Lower leg skin (tissue), 4 donors: ENCODE data around the gene MSMP. TPM values are rescaled to one million over a fixed set of nuclear protein-coding genes. Genes with fewer than 3 reads are reported as not detected.

Experiments used
- DNase-seq, 2 donors: peaks; one replicate each; pipeline ENCODE4 v3.0.0-alpha.2; 2019; ENCODE audit warnings: low spot score in 2 of 2
- H3K4me3 ChIP-seq: fragments of 200-600 bp; sonication (generic); 2 replicates; pipeline ENCODE4 v1.5.1; 2017; ENCODE audit warnings: mild to moderate bottlenecking, low read depth; ENCODE audit not compliant: poor library complexity, severe bottlenecking
- CTCF ChIP-seq, 3 donors: fragments of 450-650 bp; IDR thresholded peaks; one replicate each; pipeline ENCODE4 v1.5.1; 2016; ENCODE audit warnings: antibody characterized with exemption in 3 of 3, mild to moderate bottlenecking in 3 of 3, moderate library complexity in 2 of 3
- POLR2A ChIP-seq, 2 donors: fragments of 450-650 bp; IDR thresholded peaks; one replicate each; pipeline ENCODE4 v1.6.1; 2016 to 2017; ENCODE audit warnings: antibody characterized with exemption in 2 of 2, mild to moderate bottlenecking in 1 of 2, moderate library complexity in 1 of 2
- WGBS, 2 donors: methylation state at CpG; one replicate each; pipeline ENCODE4 v1.1.5; 2018; 5-methylcytosine and 5-hydroxymethylcytosine counted together
- intact Hi-C: fragments of 100-400 bp; cut with DNase I; formaldehyde crosslinking; loops from one replicate; pipeline ENCODE4 v1.15.0; 2023; ENCODE audit warnings: low total_unique reads
- total RNA-seq, 4 donors: library from RNA; depleted of rRNA; stranded (reverse); fragments of >200 nt; gene quantifications; one replicate each; pipeline ENCODE4 v1.1.0, GENCODE V29; 2016

Gene MSMP
- total RNA-seq, 4 donors from 2014 or later = 0.55 to 2.8 TPM; not detected in 2

DNA sequence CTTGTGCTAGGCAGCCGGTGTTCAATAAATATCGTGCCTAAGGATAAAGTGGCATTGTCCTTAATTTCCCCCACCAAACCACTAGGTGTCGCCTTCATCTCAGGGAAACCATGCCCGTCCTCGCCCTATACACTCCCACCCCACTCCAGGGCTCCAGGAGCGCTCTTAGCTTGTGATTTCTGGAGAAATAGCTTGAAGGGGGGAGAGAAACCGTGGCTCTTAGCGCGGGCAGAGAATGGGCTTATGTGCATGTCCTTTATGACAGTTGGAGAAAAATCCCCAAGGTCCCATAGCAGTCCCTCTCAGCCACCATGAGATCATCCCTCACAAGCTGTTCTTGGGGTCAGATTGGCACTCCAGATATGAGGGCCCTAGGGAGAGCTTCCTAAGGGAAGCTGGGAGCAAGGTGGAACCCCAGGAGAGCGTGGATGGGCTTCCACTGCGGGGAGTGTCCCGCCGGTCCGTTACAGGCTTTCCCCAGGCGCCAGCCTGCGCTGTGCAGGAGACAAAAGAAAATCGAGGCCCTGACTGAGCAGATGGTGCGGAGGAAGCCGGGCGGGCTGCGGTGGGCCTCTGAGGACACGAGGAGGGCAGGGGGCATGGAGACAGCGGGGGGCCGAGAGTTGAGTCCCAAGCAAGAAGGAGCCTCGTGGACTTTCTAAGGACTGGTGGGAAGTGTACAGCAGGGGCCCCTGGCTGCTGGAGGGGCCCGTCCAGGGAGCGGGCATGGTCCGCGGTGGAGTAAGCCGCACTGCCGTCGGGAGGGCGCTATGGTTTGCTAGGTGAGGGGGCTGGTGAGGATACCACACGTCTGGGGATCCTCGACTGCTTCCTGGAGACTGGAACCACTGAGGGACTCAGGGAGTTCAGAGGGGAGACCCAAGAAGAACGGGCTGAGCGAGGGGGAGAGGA, 36.6 kb upstream of the MSMP start:
- WGBS, 2 donors = 33 to 37% methylated on average over 37 of the region's 37 CpGs
- intact Hi-C loops = loop anchor here (5.0 kb wide), 2 partner anchors 92 to 157 kb away; no protein-coding TSS in a partner anchor
- DNase-seq = peak; percentile 65 to 93
- no peak overlapping the region for H3K4me3 ChIP-seq
- TF ChIP-seq POLR2A (IDR thresholded peaks at IDR 0.05) = no peak
- TF ChIP-seq CTCF (IDR thresholded peaks at IDR 0.05) = peak in 1 of 3 donors; percentile 68

- TF ChIP-seq POLR2A (IDR thresholded peaks at IDR 0.05) (no peak), CTCF (IDR thresholded peaks at IDR 0.05) (no peak)
- no peak for DNase-seq
- H3K4me3 ChIP-seq = no peak overlapping the region
- intact Hi-C loops = loop anchor here (5.0 kb wide), 2 partner anchors 92 to 157 kb away; no protein-coding TSS in a partner anchor
- 26 to 30% methylated on average over 4 of the region's 4 CpGs for WGBS, 2 donors
Observed at GRCh38 chr9:35790025-35790384, 35.9 kb upstream of the MSMP start.

DNA sequence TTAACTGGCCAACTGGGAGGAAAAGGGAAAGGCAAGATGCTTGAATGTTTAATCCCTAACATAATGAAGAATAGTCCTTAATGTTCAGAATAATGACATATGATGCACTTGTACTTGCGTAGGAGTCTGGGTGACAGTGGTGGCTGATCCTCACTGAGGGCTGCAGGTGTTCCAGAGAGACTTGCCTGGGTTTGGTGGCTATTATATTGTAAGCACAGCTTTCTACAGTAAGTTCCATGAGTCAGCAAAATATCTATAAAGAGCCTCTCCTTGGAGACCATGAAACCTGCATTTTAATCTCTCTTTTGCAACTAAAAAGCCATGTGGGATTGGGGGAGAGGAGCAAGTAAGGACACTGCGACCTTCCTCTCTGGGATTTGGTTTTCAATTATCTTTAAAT, 35.5 kb upstream of the MSMP start:
- TF ChIP-seq CTCF (IDR thresholded peaks at IDR 0.05) (no peak), POLR2A (IDR thresholded peaks at IDR 0.05) (no peak)
- H3K4me3 ChIP-seq = no peak overlapping the region
- no peak for DNase-seq
- intact Hi-C loops = no loop called here
- 88 to 93% methylated on average over 2 of the region's 2 CpGs for WGBS, 2 donors

- intact Hi-C loops = no loop called here
- H3K4me3 ChIP-seq = no peak overlapping the region
- TF ChIP-seq POLR2A (IDR thresholded peaks at IDR 0.05) (no peak), CTCF (IDR thresholded peaks at IDR 0.05) (no peak)
- no peak for DNase-seq
Observed at GRCh38 chr9:35783418-35783817, 29.3 kb upstream of the MSMP start.

- DNase-seq = no peak
- no peak for TF ChIP-seq CTCF (IDR thresholded peaks at IDR 0.05)
- TF ChIP-seq POLR2A (IDR thresholded peaks at IDR 0.05) = no peak
- H3K4me3 ChIP-seq = no peak overlapping the region
- WGBS, 2 donors = 67 to 85% methylated on average over 2 of the region's 2 CpGs
- intact Hi-C loops = no loop called here
Observed at GRCh38 chr9:35781066-35781465, 27.0 kb upstream of the MSMP start.
